Glutamatergic neuron (in vitro differentiated cells): ENCODE measurements around the gene PLEKHO1. TPM values are rescaled to one million over a fixed set of nuclear protein-coding genes. Genes with fewer than 3 reads are reported as not detected.

Source experiments
- DNase-seq: peaks from one replicate; pipeline ENCODE4 v3.0.0; 2022
- H3K27ac Mint-ChIP-seq: one replicate; pipeline ENCODE4 v1.8.0; 2020; ENCODE audit warnings: mild to moderate bottlenecking, mixed read lengths, inconsistent platforms; ENCODE audit not compliant: unreplicated experiment
- H3K27me3 Mint-ChIP-seq: one replicate; pipeline ENCODE4 v1.8.0; 2020; ENCODE audit warnings: mild to moderate bottlenecking, moderate library complexity, mixed read lengths, inconsistent platforms; ENCODE audit not compliant: unreplicated experiment
- H3K36me3 Mint-ChIP-seq: one replicate; pipeline ENCODE4 v1.8.0; 2020; ENCODE audit warnings: mild to moderate bottlenecking, mixed read lengths, inconsistent platforms; ENCODE audit not compliant: unreplicated experiment
- H3K4me1 Mint-ChIP-seq: one replicate; pipeline ENCODE4 v1.8.0; 2020; ENCODE audit warnings: mild to moderate bottlenecking, low read depth, mixed read lengths, inconsistent platforms; ENCODE audit not compliant: unreplicated experiment
- H3K4me3 Mint-ChIP-seq: one replicate; pipeline ENCODE4 v1.8.0; 2020; ENCODE audit warnings: mild to moderate bottlenecking, mixed read lengths, inconsistent platforms; ENCODE audit not compliant: unreplicated experiment
- H3K9me3 Mint-ChIP-seq: one replicate; pipeline ENCODE4 v1.8.0; 2020; ENCODE audit warnings: mild to moderate bottlenecking, moderate library complexity, mixed read lengths, inconsistent platforms; ENCODE audit not compliant: unreplicated experiment
- CTCF ChIP-seq: fragments of 200-600 bp; sonication (generic); IDR thresholded peaks from one replicate; pipeline ENCODE4 v1.5.0; 2021; ENCODE audit not compliant: partially characterized antibody, unreplicated experiment
- total RNA-seq: library from RNA; stranded (reverse); fragmentation: NEBNext Ultra II Directional; extraction: Animal tissue kit (Norgen Biotek cat#: 25700); gene quantifications from one replicate; pipeline ENCODE4 v1.2.1, GENCODE V29; 2021; ENCODE audit not compliant: unreplicated experiment

The PLEKHO1 gene
- total RNA-seq, 1 donor from 2014 or later, result 142 TPM

DNA sequence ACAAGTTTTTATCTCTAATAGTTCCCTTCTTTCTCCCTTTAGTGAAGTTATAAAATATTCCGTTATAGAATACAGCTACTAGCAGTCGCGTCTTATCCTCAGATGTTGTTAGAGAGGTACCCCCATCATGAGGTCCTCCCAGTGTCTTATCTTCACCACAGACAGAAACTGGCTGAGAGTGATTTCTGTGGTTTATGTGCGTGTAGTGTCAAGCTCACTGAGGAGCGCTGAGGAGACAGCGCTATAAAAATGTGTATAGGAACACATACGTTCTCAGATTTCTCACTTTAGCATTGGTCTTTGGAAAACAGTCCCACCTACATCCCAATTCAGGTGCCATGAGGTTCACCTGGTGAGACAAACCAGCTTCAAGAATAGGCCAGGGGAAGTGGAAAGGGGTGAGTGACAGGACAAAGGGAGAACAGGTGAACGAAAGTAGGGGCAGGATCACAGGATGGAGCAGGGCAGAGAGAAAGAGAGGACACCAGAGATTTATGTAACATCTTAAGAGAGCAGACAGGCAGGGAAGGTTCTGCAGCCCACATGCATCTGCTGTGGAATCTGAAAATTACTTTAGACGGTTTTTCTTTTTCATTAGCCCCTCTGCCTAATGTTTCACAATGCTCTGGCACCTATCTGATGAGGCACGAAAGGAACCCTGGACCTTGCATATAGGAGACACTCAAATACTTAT, 2.7 kb upstream of the PLEKHO1 start:
- Mint-ChIP-seq H3K4me3 (no peak overlapping the region), H3K27ac (no peak overlapping the region), H3K4me1 (peaks cover 3% of the 10 kb centered on the region), H3K27me3 (peaks cover 15% of the 10 kb centered on the region), H3K36me3 (no peaks in the 10 kb centered on the region), H3K9me3 (peaks cover 15% of the 10 kb centered on the region)
- DNase-seq, result no peak
- no peak for TF ChIP-seq CTCF

GRCh38 chr1:150148837-150149270, 862 bp upstream of the PLEKHO1 start:
- DNase-seq, result no peak
- peaks cover 15% of the 10 kb centered on the region for H3K27me3 Mint-ChIP-seq
- peak overlapping the region; percentile 97 for H3K27ac Mint-ChIP-seq
- H3K4me1 Mint-ChIP-seq, result peaks cover 16% of the 10 kb centered on the region
- H3K9me3 Mint-ChIP-seq, result peaks cover 20% of the 10 kb centered on the region
- H3K36me3 Mint-ChIP-seq, result peaks cover 5% of the 10 kb centered on the region
- peak overlapping the region; percentile 97 for H3K4me3 Mint-ChIP-seq
- TF ChIP-seq CTCF, result no peak

DNA sequence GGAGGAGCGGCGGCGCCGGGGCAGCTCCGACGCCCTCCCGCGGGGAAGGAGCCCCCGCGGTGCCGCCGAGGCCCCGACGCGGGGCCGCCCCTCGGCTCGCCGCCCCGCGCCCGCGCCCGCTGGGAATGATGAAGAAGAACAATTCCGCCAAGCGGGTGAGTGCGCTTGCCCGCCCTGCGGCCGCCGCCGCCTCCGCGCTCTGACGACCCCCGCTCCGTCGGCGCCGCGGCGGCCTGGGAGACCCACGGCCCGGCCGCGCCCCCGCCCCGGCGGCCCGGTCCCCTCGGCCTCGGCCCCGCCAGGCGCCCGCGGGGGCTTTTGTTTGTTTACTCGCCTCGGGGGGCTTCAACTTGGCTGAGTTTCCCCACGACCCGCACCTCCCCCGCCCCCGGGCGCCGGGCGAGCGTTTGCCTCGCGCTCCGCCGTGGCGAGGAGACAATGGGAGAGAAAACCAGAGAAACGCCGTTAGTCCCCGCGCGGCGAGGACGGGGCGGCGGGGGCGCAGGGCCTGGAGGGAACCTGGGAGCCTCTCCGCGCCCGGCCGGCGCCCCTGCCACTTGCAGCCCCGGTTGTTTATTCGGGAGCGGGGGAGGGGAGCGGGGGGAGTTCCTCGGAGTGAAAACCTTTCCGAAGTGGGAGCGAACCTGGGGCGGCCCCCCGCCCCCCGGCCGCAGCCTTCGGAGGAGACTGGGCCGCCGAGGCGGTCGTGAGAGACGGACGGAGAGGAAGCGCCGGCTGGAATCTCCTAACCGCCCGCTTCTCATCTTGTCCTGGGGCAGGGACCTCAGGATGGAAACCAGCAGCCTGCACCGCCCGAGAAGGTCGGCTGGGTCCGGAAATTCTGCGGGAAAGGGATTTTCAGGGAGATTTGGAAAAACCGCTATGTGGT, 661 bp downstream of the PLEKHO1 start:
- Mint-ChIP-seq H3K9me3 (peaks cover 27% of the 10 kb centered on the region), H3K27ac (peak overlapping the region; percentile 98), H3K36me3 (peaks cover 15% of the 10 kb centered on the region), H3K27me3 (peaks cover 13% of the 10 kb centered on the region), H3K4me3 (peak overlapping the region; percentile 98), H3K4me1 (peaks cover 23% of the 10 kb centered on the region)
- TF ChIP-seq CTCF, result no peak
- DNase-seq, result peak; percentile 45

GRCh38 chr1:150151291-150152181, 1.8 kb downstream of the PLEKHO1 start:
- H3K4me1 Mint-ChIP-seq, result peaks cover 23% of the 10 kb centered on the region
- DNase-seq, result no peak
- H3K4me3 Mint-ChIP-seq, result peak overlapping the region; percentile 98
- peak overlapping the region; percentile 98 for H3K27ac Mint-ChIP-seq
- peaks cover 15% of the 10 kb centered on the region for H3K36me3 Mint-ChIP-seq
- peaks cover 27% of the 10 kb centered on the region for H3K9me3 Mint-ChIP-seq
- H3K27me3 Mint-ChIP-seq, result peaks cover 13% of the 10 kb centered on the region
- TF ChIP-seq CTCF, result no peak
